Measurements from ENCODE around the gene NPB. TPM values are rescaled to one million over a fixed set of nuclear protein-coding genes. Genes with fewer than 3 reads are reported as not detected.
A peak's percentile ranks its signal among the peaks of the same experiment; 100 is the strongest.

Gene NPB
- total RNA-seq, 1 experiment from 2014 or later = not detected

GRCh38 chr17:81867991-81868673 lies 33.9 kb upstream of the NPB start:
- Histone ChIP-seq H3K4me2 (ENCODE audit: low read depth, low read length, poor library complexity, severe bottlenecking) (no peak overlapping the region), H3K79me2 (ENCODE audit: low read length) (peaks cover 35% of the 10 kb centered on the region), H3K4me3 (ENCODE audit: low read length) (no peak overlapping the region), H4K20me1 (ENCODE audit: insufficient read depth, low read depth, low read length) (peaks cover 17% of the 10 kb centered on the region; the same call in 1 of the 2 replicates), H3K36me3 (ENCODE audit: insufficient read depth, low read length) (peaks cover 13% of the 10 kb centered on the region; the same call in 1 of the 2 replicates), H3K9ac (ENCODE audit: low read length) (0 out of 2 replicates have a peak overlapping the region, but pooled peaks have one; percentile 12), H3K4me1 (ENCODE audit: low read length) (peaks cover 55% of the 10 kb centered on the region), H3K27me3 (ENCODE audit: low read length) (no peaks in the 10 kb centered on the region), H3K27ac (ENCODE audit: low read length) (peak overlapping the region; percentile 53), H3K9me3 (ENCODE audit: low read length) (no peaks in the 10 kb centered on the region), H2AFZ (ENCODE audit: low read length) (no peak overlapping the region), H3K9me2 (replicated peaks; ENCODE audit: insufficient read depth, low read length) (no peaks in the 10 kb centered on the region)
- DNase-seq = no peak

DNA sequence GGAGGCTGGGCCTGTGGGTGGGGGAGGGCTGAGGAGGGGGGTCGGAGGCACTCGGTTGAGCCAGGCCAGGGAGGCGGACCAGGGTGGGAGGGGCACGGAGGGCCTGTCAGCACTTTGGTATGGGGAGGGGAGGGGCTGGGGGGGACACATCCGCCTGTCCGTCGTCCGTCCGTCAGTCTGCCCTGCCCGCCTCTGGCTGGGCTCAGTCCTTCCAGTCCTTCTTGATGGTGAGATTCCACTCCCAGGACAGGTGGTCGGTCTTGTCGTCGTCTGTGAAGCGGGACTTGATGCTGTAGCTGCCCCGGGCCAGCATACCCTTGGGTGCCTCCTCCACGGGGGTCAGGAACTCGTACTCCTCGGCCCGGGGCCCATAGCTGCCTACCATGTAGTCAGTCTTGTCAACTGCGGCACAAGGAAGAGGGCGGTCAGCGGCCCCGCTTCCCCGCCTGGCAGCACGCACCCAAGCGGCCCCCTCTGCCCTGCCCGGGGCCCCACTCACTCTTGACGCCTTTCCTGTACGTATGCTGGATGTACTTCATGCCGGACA lies 33.3 kb upstream of the NPB start:
- peak overlapping the region; percentile 93 for H3K4me2 ChIP-seq (ENCODE audit: low read depth, low read length, poor library complexity, severe bottlenecking)
- H3K79me2 ChIP-seq (ENCODE audit: low read length) = peaks cover 29% of the 10 kb centered on the region
- peak; percentile 71 for DNase-seq
- H3K27ac ChIP-seq (ENCODE audit: low read length) = no peak overlapping the region; the same call in 1 of the 2 replicates
- H3K9me2 ChIP-seq (replicated peaks; ENCODE audit: insufficient read depth, low read length) = no peaks in the 10 kb centered on the region
- peaks cover 55% of the 10 kb centered on the region for H3K4me1 ChIP-seq (ENCODE audit: low read length)
- 0 out of 2 replicates have a peak overlapping the region, but pooled peaks have one; percentile 99 for H3K9ac ChIP-seq (ENCODE audit: low read length)
- no peaks in the 10 kb centered on the region for H3K27me3 ChIP-seq (ENCODE audit: low read length)
- H3K36me3 ChIP-seq (ENCODE audit: insufficient read depth, low read length) = peaks cover 7% of the 10 kb centered on the region; the same call in 1 of the 2 replicates
- H3K4me3 ChIP-seq (ENCODE audit: low read length) = peak overlapping the region; percentile 100; the same call in 1 of the 2 replicates
- no peaks in the 10 kb centered on the region for H3K9me3 ChIP-seq (ENCODE audit: low read length)
- no peak overlapping the region for H2AFZ ChIP-seq (ENCODE audit: low read length)
- H4K20me1 ChIP-seq (ENCODE audit: insufficient read depth, low read depth, low read length) = peaks cover 17% of the 10 kb centered on the region; the same call in 1 of the 2 replicates

- Histone ChIP-seq H3K27ac (ENCODE audit: low read length) (peak overlapping the region; percentile 92), H3K27me3 (ENCODE audit: low read length) (no peaks in the 10 kb centered on the region), H3K4me3 (ENCODE audit: low read length) (peak overlapping the region; percentile 100), H3K9me3 (ENCODE audit: low read length) (no peaks in the 10 kb centered on the region), H3K4me2 (ENCODE audit: low read depth, low read length, poor library complexity, severe bottlenecking) (peak overlapping the region; percentile 93), H3K9ac (ENCODE audit: low read length) (peak overlapping the region; percentile 99), H3K9me2 (replicated peaks; ENCODE audit: insufficient read depth, low read length) (no peaks in the 10 kb centered on the region), H3K4me1 (ENCODE audit: low read length) (peaks cover 59% of the 10 kb centered on the region), H3K79me2 (ENCODE audit: low read length) (peaks cover 26% of the 10 kb centered on the region), H3K36me3 (ENCODE audit: insufficient read depth, low read length) (peaks cover 5% of the 10 kb centered on the region; the same call in 1 of the 2 replicates), H4K20me1 (ENCODE audit: insufficient read depth, low read depth, low read length) (peaks cover 17% of the 10 kb centered on the region; the same call in 1 of the 2 replicates), H2AFZ (ENCODE audit: low read length) (no peak overlapping the region)
- peak; percentile 65 for DNase-seq
Measured at GRCh38 chr17:81869221-81870130, 32.6 kb upstream of the NPB start.

GRCh38 chr17:81870131-81870980 lies 31.7 kb upstream of the NPB start:
- no peaks in the 10 kb centered on the region for H3K9me3 ChIP-seq (ENCODE audit: low read length)
- H3K4me1 ChIP-seq (ENCODE audit: low read length) = peaks cover 59% of the 10 kb centered on the region
- DNase-seq = peak; percentile 78
- peak overlapping the region; percentile 93 for H3K4me2 ChIP-seq (ENCODE audit: low read depth, low read length, poor library complexity, severe bottlenecking)
- peaks cover 5% of the 10 kb centered on the region; the same call in 1 of the 2 replicates for H3K36me3 ChIP-seq (ENCODE audit: insufficient read depth, low read length)
- no peaks in the 10 kb centered on the region for H3K9me2 ChIP-seq (replicated peaks; ENCODE audit: insufficient read depth, low read length)
- peaks cover 17% of the 10 kb centered on the region; the same call in 1 of the 2 replicates for H4K20me1 ChIP-seq (ENCODE audit: insufficient read depth, low read depth, low read length)
- no peak overlapping the region for H2AFZ ChIP-seq (ENCODE audit: low read length)
- H3K4me3 ChIP-seq (ENCODE audit: low read length) = peak overlapping the region; percentile 100
- peaks cover 26% of the 10 kb centered on the region for H3K79me2 ChIP-seq (ENCODE audit: low read length)
- H3K27me3 ChIP-seq (ENCODE audit: low read length) = no peaks in the 10 kb centered on the region
- peak overlapping the region; percentile 99 for H3K9ac ChIP-seq (ENCODE audit: low read length)
- H3K27ac ChIP-seq (ENCODE audit: low read length) = peak overlapping the region; percentile 92

DNA sequence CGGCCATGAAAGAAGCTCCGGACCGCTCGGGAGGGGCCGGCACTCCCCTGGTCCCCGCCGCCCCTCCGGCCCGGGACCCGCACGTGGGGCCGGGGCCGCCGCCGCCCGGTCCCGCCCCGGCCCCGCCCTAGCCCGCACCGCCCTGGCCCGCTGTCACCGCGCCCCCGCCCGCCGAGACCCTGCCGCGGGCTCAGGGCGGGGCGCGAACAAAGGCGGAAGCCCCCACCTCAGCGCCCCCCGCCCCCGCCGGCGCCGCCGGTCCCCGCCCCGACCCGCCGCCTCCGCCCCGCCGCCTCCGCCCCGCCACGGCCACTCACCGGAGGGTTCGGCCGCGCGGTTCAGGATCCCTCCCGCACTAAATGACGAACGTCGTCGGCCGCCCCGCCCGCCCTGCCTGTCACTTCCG lies 31.1 kb upstream of the NPB start, which contains the start of gene ARHGDIA:
Gene ARHGDIA, minus strand, starts transcription at position 357 of the 406 bp plus-strand sequence. CDS start 1,407 bp downstream, outside the sequence.
- H3K4me1 ChIP-seq (ENCODE audit: low read length) = peaks cover 59% of the 10 kb centered on the region
- H3K79me2 ChIP-seq (ENCODE audit: low read length) = peaks cover 26% of the 10 kb centered on the region

DNA sequence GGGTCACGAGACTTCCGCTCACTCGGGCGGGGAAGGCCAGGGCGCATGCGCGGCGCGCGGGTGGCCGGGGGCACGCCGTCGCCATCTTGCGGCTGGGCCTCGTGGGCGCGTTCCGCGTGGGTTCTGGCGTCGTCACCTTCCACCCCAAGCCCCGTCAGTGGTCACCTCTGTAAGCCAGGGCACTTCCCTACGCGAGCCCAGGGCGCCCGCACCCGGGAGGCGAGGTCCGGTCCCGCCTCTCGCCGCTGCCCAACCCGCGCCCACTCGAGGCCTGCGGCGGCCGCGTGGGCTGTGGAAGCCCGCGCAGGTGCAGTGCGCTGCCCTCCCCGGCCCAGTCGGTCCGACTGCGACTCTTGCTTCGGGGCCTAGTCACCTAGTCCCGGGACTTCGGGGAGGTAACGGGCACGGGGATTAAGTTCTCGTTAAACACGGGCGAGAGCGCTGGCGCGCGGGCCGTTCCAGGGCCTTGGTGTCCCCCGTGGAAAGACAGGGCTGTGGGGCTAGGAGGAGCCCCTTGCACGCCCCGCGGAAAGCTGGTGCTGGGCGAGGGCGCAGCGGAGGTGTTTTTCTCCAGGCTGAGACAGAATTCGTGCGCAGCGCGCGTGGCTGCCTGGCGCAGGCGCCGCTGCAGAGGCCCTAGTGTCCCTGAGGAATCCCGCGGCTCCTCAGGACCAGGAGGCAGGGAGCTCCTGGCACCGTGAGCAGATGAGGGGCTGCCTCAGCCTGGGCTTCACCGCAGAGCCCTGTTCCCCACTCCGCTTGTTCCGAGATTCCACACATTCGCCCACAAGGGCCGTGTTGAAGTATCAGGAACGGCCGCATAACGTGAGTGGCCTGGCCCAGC lies 30.4 kb upstream of the NPB start:
- Histone ChIP-seq H3K79me2 (ENCODE audit: low read length) (peaks cover 26% of the 10 kb centered on the region), H3K4me2 (ENCODE audit: low read depth, low read length, poor library complexity, severe bottlenecking) (peak overlapping the region; percentile 99), H4K20me1 (ENCODE audit: insufficient read depth, low read depth, low read length) (peaks cover 17% of the 10 kb centered on the region; the same call in 1 of the 2 replicates), H3K9me2 (replicated peaks; ENCODE audit: insufficient read depth, low read length) (no peaks in the 10 kb centered on the region), H3K9me3 (ENCODE audit: low read length) (no peaks in the 10 kb centered on the region), H3K4me3 (ENCODE audit: low read length) (peak overlapping the region; percentile 90), H2AFZ (ENCODE audit: low read length) (peak overlapping the region; percentile 87; the same call in 1 of the 2 replicates), H3K9ac (ENCODE audit: low read length) (peak overlapping the region; percentile 100), H3K4me1 (ENCODE audit: low read length) (peaks cover 56% of the 10 kb centered on the region), H3K27me3 (ENCODE audit: low read length) (no peaks in the 10 kb centered on the region), H3K27ac (ENCODE audit: low read length) (peak overlapping the region; percentile 91), H3K36me3 (ENCODE audit: insufficient read depth, low read length) (peaks cover 5% of the 10 kb centered on the region; the same call in 1 of the 2 replicates)
- DNase-seq = peak; percentile 97

More for the DNA sequence above, 31.1 kb upstream of the NPB start, which contains the start of gene ARHGDIA:
- H2AFZ ChIP-seq (ENCODE audit: low read length) = peak within 1 kb of the TSS; percentile 87; the same call in 1 of the 2 replicates
- H3K27ac ChIP-seq (ENCODE audit: low read length) = peak within 1 kb of the TSS; percentile 92
- no peaks in the 10 kb centered on the region for H3K27me3 ChIP-seq (ENCODE audit: low read length)
- no peaks in the 10 kb centered on the region for H3K9me2 ChIP-seq (replicated peaks; ENCODE audit: insufficient read depth, low read length)
- DNase-seq = no peak
- H4K20me1 ChIP-seq (ENCODE audit: insufficient read depth, low read depth, low read length) = peaks cover 17% of the 10 kb centered on the region; the same call in 1 of the 2 replicates
- H3K4me3 ChIP-seq (ENCODE audit: low read length) = peak within 1 kb of the TSS; percentile 100
- no peaks in the 10 kb centered on the region for H3K9me3 ChIP-seq (ENCODE audit: low read length)
- H3K9ac ChIP-seq (ENCODE audit: low read length) = peak within 1 kb of the TSS; percentile 100
- H3K4me2 ChIP-seq (ENCODE audit: low read depth, low read length, poor library complexity, severe bottlenecking) = peak within 1 kb of the TSS; percentile 99
- peaks cover 5% of the 10 kb centered on the region; the same call in 1 of the 2 replicates for H3K36me3 ChIP-seq (ENCODE audit: insufficient read depth, low read length)

Measured in Karpas-422 (cell line).